ENCODE results near the gene HOXC5. TPM values are rescaled to one million over a fixed set of nuclear protein-coding genes. Genes with fewer than 3 reads are reported as not detected.

The HOXC5 gene
- total RNA-seq, 2 experiments from 2014 or later, result not detected

- Histone ChIP-seq H3K36me3 (ENCODE audit: insufficient read depth, low read length) (no peaks in the 10 kb centered on the region), H3K9me2 (ENCODE audit: insufficient read depth, low read length) (no peaks in the 10 kb centered on the region), H3K4me3 (ENCODE audit: low read depth, low read length, poor library complexity, severe bottlenecking) (no peak overlapping the region), H3K4me1 (ENCODE audit: insufficient read depth, low read length, poor library complexity, severe bottlenecking) (peaks cover 55% of the 10 kb centered on the region), H3K27ac (ENCODE audit: low read depth, low read length, poor library complexity, severe bottlenecking) (no peak overlapping the region), H3K79me2 (ENCODE audit: insufficient read depth, low read depth, low read length) (no peaks in the 10 kb centered on the region), H3K9me3 (ENCODE audit: low read length) (no peaks in the 10 kb centered on the region), H2AFZ (ENCODE audit: low read length) (peak overlapping the region; percentile 51), H3K4me2 (ENCODE audit: low read length) (peak overlapping the region; percentile 53; the same call in 1 of the 2 replicates), H4K20me1 (ENCODE audit: insufficient read depth, low read length) (no peaks in the 10 kb centered on the region)
- TF ChIP-seq CTCF (conservative IDR thresholded peaks at IDR 0.05; ENCODE audit: low read length) (no peak), EZH2phosphoT487 (IDR thresholded peaks at IDR 0.05; ENCODE audit: borderline replicate concordance, low read depth, low read length) (no peak)
- no peak for DNase-seq (ENCODE audit: low spot score)
- intact Hi-C loops (cut with micrococcal nuclease; ENCODE audit: unreplicated experiment), result no loop called here
- BruUV-seq (replicated peaks), result no TSS peak
- ChIA-PET CTCF (ENCODE audit: unreplicated experiment) (interaction anchor here (1.0 to 1.3 kb wide), 2 partner anchors 9 to 165 kb away, joined by 3 to 4 read pairs; no protein-coding TSS in a partner anchor), POLR2A (interaction anchor here (0.6 to 1.8 kb wide), 5 partner anchors 9 to 1373 kb away, joined by 3 to 6 read pairs (median 4); no protein-coding TSS in a partner anchor)
These were observed 6.0 kb upstream of the HOXC5 start for GRCh38 chr12:54026640-54027441.

- peak overlapping the region; percentile 51 for H2AFZ ChIP-seq (ENCODE audit: low read length)
- no peaks in the 10 kb centered on the region for H4K20me1 ChIP-seq (ENCODE audit: insufficient read depth, low read length)
- POLR2A ChIA-PET, result interaction anchor here (0.6 to 1.8 kb wide), 5 partner anchors 10 to 1372 kb away, joined by 3 to 6 read pairs (median 4); no protein-coding TSS in a partner anchor
- H3K4me1 ChIP-seq (ENCODE audit: insufficient read depth, low read length, poor library complexity, severe bottlenecking), result peaks cover 49% of the 10 kb centered on the region
- intact Hi-C loops (cut with micrococcal nuclease; ENCODE audit: unreplicated experiment), result no loop called here
- H3K4me3 ChIP-seq (ENCODE audit: low read depth, low read length, poor library complexity, severe bottlenecking), result no peak overlapping the region
- no peaks in the 10 kb centered on the region for H3K79me2 ChIP-seq (ENCODE audit: insufficient read depth, low read depth, low read length)
- no peaks in the 10 kb centered on the region for H3K9me3 ChIP-seq (ENCODE audit: low read length)
- CTCF ChIA-PET (ENCODE audit: unreplicated experiment), result interaction anchor here (1.0 kb wide), 1 partner anchor 10 kb away, joined by 4 read pairs; no protein-coding TSS in a partner anchor
- H3K9me2 ChIP-seq (ENCODE audit: insufficient read depth, low read length), result no peaks in the 10 kb centered on the region
- TF ChIP-seq CTCF (conservative IDR thresholded peaks at IDR 0.05; ENCODE audit: low read length), result no peak
- no peak for TF ChIP-seq EZH2phosphoT487 (IDR thresholded peaks at IDR 0.05; ENCODE audit: borderline replicate concordance, low read depth, low read length)
- H3K27ac ChIP-seq (ENCODE audit: low read depth, low read length, poor library complexity, severe bottlenecking), result no peak overlapping the region
- peak overlapping the region; percentile 27; the same call in 1 of the 2 replicates for H3K4me2 ChIP-seq (ENCODE audit: low read length)
- H3K36me3 ChIP-seq (ENCODE audit: insufficient read depth, low read length), result no peaks in the 10 kb centered on the region
- BruUV-seq (replicated peaks), result no TSS peak
- no peak for DNase-seq (ENCODE audit: low spot score)
These were observed 5.4 kb upstream of the HOXC5 start for GRCh38 chr12:54027442-54027786.

Data from OCI-LY7 (cell line).